Astrocyte (in vitro differentiated cells and primary cell): Measurements from ENCODE around the gene SVIL. TPM values are rescaled to one million over a fixed set of nuclear protein-coding genes. Genes with fewer than 3 reads are reported as not detected.
A peak's percentile ranks its signal among the peaks of the same experiment; 100 is the strongest.

Source experiments
- DNase-seq: peaks from one replicate; pipeline ENCODE4 v3.0.0-alpha.2; 2010; ENCODE audit warnings: low read depth
- FAIRE-seq: peaks from 2 replicates; lab custom pipeline; 2011; peaks lifted over from hg19 to GRCh38; lab: Jason Lieb, UNC
- H2AFZ ChIP-seq: 2 replicates; pipeline ENCODE4 v1.6.0; 2012; ENCODE audit warnings: low read depth, low read length, inconsistent platforms
- H3K27ac ChIP-seq: 2 replicates; pipeline ENCODE4 v1.5.1; 2011; ENCODE audit warnings: low read depth, low read length, inconsistent platforms
- H3K27me3 ChIP-seq: 2 replicates; pipeline ENCODE4 v1.6.0; 2011; ENCODE audit warnings: low read length, inconsistent platforms; ENCODE audit not compliant: insufficient read depth
- H3K36me3 ChIP-seq: 2 replicates; pipeline ENCODE4 v1.5.1; 2011; ENCODE audit warnings: low read length, inconsistent platforms; ENCODE audit not compliant: insufficient read depth
- H3K4me1 ChIP-seq: 2 replicates; pipeline ENCODE4 v1.5.1; 2011; ENCODE audit warnings: low read length, inconsistent platforms; ENCODE audit not compliant: insufficient read depth
- H3K4me2 ChIP-seq: 2 replicates; pipeline ENCODE4 v1.6.0; 2012; ENCODE audit warnings: low read length, inconsistent platforms
- H3K4me3 ChIP-seq: 2 replicates; pipeline ENCODE4 v1.5.1; 2011; ENCODE audit warnings: low read depth, mild to moderate bottlenecking, low read length, inconsistent platforms; ENCODE audit not compliant: insufficient read depth
- H3K79me2 ChIP-seq: 2 replicates; pipeline ENCODE4 v1.6.0; 2012; ENCODE audit warnings: mild to moderate bottlenecking, low read length, inconsistent platforms; ENCODE audit not compliant: insufficient read depth
- H3K9ac ChIP-seq: 2 replicates; pipeline ENCODE4 v1.6.0; 2012; ENCODE audit warnings: mild to moderate bottlenecking, low read length, inconsistent platforms
- H3K9me3 ChIP-seq: 2 replicates; pipeline ENCODE4 v1.5.1; 2012; ENCODE audit warnings: low read depth, mild to moderate bottlenecking, low read length, inconsistent platforms; ENCODE audit not compliant: insufficient read depth
- H4K20me1 ChIP-seq: 2 replicates; pipeline ENCODE4 v1.6.0; 2012; ENCODE audit warnings: low read length, inconsistent platforms; ENCODE audit not compliant: insufficient read depth
- H3K27ac Mint-ChIP-seq: one replicate; pipeline ENCODE4 v1.8.0; 2021; ENCODE audit warnings: mild to moderate bottlenecking, mixed read lengths; ENCODE audit not compliant: unreplicated experiment
- H3K27me3 Mint-ChIP-seq: one replicate; pipeline ENCODE4 v1.8.0; 2021; ENCODE audit warnings: low read depth, mixed read lengths; ENCODE audit not compliant: unreplicated experiment
- H3K36me3 Mint-ChIP-seq: one replicate; pipeline ENCODE4 v1.8.0; 2021; ENCODE audit warnings: low read depth, mixed read lengths; ENCODE audit not compliant: unreplicated experiment
- H3K4me1 Mint-ChIP-seq: one replicate; pipeline ENCODE4 v1.8.0; 2021; ENCODE audit warnings: low read depth, mixed read lengths; ENCODE audit not compliant: unreplicated experiment
- H3K4me3 Mint-ChIP-seq: one replicate; pipeline ENCODE4 v1.8.0; 2021; ENCODE audit warnings: mild to moderate bottlenecking, moderate library complexity, mixed read lengths; ENCODE audit not compliant: unreplicated experiment
- H3K9me3 Mint-ChIP-seq: one replicate; pipeline ENCODE4 v1.8.0; 2021; ENCODE audit warnings: mild to moderate bottlenecking, mixed read lengths; ENCODE audit not compliant: unreplicated experiment
- EZH2 ChIP-seq: IDR thresholded peaks from 2 replicates; pipeline ENCODE4 v1.6.1; 2012; ENCODE audit warnings: mild to moderate bottlenecking, low read length, inconsistent platforms; ENCODE audit not compliant: insufficient read depth
- total RNA-seq: library from RNA; stranded (reverse); gene quantifications from 2 replicates; pipeline ENCODE4 v1.2.1, GENCODE V29; 2021
- TF ChIP-seq, protein P1 (sequence below): IDR thresholded peaks from 2 replicates; pipeline ENCODE4 v1.5.1; 2011; ENCODE audit warnings: low read depth, mild to moderate bottlenecking, inconsistent platforms, low read length, moderate library complexity; ENCODE audit not compliant: insufficient read depth

SVIL gene
- total RNA-seq, 1 donor from 2014 or later: 70.4 TPM

DNA sequence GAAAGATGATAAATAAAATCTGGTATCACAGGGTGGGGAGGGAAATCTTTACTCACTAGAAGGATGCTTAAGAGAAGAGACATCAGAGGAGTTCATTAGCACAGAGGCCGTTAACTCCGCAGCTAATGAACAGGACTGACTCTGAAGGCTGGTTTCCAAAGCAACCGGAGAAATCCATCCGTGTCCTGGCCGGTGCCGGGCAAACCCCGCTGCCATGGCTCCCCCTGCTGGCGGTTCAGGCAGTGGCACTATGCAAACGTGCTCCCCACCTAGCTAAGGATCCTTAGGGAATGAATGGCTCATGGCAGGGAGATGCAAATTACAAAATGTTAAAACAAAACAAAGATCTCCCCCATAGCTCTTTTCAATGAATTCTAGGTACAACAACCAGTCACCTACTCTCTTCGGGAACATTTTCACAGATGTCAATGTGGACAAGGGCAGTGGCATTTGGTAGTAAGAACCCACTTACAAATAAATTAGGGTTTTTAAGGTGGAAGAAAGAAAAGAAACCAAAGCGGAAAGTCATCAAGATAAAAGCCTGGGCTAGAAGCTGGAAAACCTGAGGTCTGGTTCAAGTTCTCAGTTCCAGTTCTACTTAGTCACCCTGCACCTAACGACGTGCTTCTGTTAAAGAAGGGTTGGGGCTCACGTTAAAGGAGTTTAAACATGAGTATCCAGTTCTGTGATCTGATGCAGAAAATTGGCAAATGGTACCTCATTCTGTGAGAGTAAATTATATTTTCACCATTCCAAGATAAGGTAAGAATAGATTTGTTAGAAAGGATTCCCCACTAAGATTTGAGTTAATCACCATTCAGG lies 138.2 kb downstream of the SVIL start:
- Mint-ChIP-seq H3K27ac (no peak overlapping the region), H3K27me3 (no peaks in the 10 kb centered on the region), H3K36me3 (peaks cover 14% of the 10 kb centered on the region), H3K4me1 (peaks cover 13% of the 10 kb centered on the region), H3K9me3 (no peaks in the 10 kb centered on the region), H3K4me3 (no peak overlapping the region)
- Histone ChIP-seq H3K79me2 (no peaks in the 10 kb centered on the region), H2AFZ (no peak overlapping the region), H3K4me2 (no peak overlapping the region), H3K36me3 (peaks cover 6% of the 10 kb centered on the region), H3K4me3 (no peak overlapping the region), H3K9ac (no peak overlapping the region), H3K27me3 (no peaks in the 10 kb centered on the region), H3K27ac (no peak overlapping the region), H4K20me1 (peaks cover 17% of the 10 kb centered on the region), H3K4me1 (peaks cover 8% of the 10 kb centered on the region), H3K9me3 (no peaks in the 10 kb centered on the region)
- TF ChIP-seq EZH2: no peak
- TF ChIP-seq, protein P1, sequence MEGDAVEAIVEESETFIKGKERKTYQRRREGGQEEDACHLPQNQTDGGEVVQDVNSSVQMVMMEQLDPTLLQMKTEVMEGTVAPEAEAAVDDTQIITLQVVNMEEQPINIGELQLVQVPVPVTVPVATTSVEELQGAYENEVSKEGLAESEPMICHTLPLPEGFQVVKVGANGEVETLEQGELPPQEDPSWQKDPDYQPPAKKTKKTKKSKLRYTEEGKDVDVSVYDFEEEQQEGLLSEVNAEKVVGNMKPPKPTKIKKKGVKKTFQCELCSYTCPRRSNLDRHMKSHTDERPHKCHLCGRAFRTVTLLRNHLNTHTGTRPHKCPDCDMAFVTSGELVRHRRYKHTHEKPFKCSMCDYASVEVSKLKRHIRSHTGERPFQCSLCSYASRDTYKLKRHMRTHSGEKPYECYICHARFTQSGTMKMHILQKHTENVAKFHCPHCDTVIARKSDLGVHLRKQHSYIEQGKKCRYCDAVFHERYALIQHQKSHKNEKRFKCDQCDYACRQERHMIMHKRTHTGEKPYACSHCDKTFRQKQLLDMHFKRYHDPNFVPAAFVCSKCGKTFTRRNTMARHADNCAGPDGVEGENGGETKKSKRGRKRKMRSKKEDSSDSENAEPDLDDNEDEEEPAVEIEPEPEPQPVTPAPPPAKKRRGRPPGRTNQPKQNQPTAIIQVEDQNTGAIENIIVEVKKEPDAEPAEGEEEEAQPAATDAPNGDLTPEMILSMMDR: peak; percentile 97
- FAIRE-seq (no peak), DNase-seq (peak; percentile 35)

DNA sequence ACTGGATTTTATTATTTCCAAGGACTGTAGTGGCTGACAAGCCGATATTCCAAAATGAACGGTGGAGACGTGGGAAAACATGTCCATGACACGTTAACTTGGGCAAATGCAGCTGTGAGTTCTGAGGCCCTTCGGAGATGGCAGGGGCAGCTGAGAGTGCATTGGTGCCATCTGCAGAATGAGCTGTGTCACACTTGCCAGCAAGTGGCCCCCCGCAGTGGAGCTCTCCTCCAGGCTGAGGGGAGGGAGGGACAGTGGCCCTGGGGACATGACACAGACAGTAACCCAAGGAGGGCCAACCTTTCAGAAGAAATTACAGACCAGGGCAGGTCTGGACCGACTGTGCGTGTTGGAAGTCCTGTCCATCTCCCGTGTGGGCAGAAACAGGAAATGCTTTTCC lies 139.4 kb downstream of the SVIL start:
- Mint-ChIP-seq H3K4me1 (peaks cover 13% of the 10 kb centered on the region), H3K27me3 (no peaks in the 10 kb centered on the region), H3K27ac (no peak overlapping the region), H3K36me3 (peaks cover 11% of the 10 kb centered on the region), H3K4me3 (no peak overlapping the region), H3K9me3 (no peaks in the 10 kb centered on the region)
- H3K9ac ChIP-seq: no peak overlapping the region
- no peak overlapping the region for H2AFZ ChIP-seq
- H3K9me3 ChIP-seq: no peaks in the 10 kb centered on the region
- FAIRE-seq (no peak), DNase-seq (no peak)
- H3K27me3 ChIP-seq: no peaks in the 10 kb centered on the region
- H3K4me2 ChIP-seq: no peak overlapping the region
- TF ChIP-seq EZH2: no peak
- peaks cover 8% of the 10 kb centered on the region for H3K36me3 ChIP-seq
- no peak overlapping the region for H3K4me3 ChIP-seq
- no peak overlapping the region for H3K27ac ChIP-seq
- peaks cover 19% of the 10 kb centered on the region for H4K20me1 ChIP-seq
- no peaks in the 10 kb centered on the region for H3K79me2 ChIP-seq
- peaks cover 4% of the 10 kb centered on the region for H3K4me1 ChIP-seq

DNA sequence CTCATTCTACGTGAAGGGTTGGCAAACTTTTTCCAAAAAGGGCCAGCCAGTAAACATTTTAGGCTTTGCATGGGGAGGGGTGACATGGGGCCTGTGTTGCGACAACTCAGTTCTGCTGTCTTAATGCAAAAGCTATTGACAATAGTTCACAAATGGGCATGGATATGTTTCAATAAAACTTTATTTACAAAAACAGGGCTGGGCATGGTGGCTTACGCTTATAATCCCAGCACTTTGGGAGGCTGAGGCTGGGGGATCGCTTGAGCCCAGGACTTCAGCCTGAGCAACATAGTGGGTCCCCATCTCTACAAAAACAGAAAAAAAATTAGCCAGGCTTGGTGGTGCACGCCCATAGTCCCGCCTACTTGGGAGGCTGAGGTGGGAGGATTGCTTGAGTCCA lies 141.1 kb downstream of the SVIL start:
- TF ChIP-seq, protein P1: no peak
- TF ChIP-seq EZH2: no peak
- H4K20me1 ChIP-seq: peaks cover 19% of the 10 kb centered on the region
- no peak overlapping the region for H3K4me3 Mint-ChIP-seq
- H3K36me3 Mint-ChIP-seq: peaks cover 4% of the 10 kb centered on the region
- peaks cover 13% of the 10 kb centered on the region for H3K4me1 Mint-ChIP-seq
- H3K4me2 ChIP-seq: no peak overlapping the region
- no peaks in the 10 kb centered on the region for H3K27me3 Mint-ChIP-seq
- H3K9ac ChIP-seq: no peak overlapping the region
- no peak overlapping the region for H3K27ac Mint-ChIP-seq
- peaks cover 4% of the 10 kb centered on the region for H3K4me1 ChIP-seq
- no peak overlapping the region for H2AFZ ChIP-seq
- H3K9me3 Mint-ChIP-seq: no peaks in the 10 kb centered on the region
- H3K36me3 ChIP-seq: peaks cover 11% of the 10 kb centered on the region
- H3K27ac ChIP-seq: no peak overlapping the region
- H3K9me3 ChIP-seq: no peaks in the 10 kb centered on the region
- no peak for DNase-seq
- no peak for FAIRE-seq
- no peaks in the 10 kb centered on the region for H3K79me2 ChIP-seq
- H3K27me3 ChIP-seq: no peaks in the 10 kb centered on the region
- no peak overlapping the region for H3K4me3 ChIP-seq
